HG03097 (cell line): Measurements from ENCODE around the gene INO80E.

ENCODE experiments used
- ATAC-seq: cut with Tn5 transposase; IDR thresholded peaks from one replicate; pipeline ENCODE4 v1.9.1; 2021; ENCODE audit not compliant: unreplicated experiment, low FRiP score

Gene INO80E

DNA sequence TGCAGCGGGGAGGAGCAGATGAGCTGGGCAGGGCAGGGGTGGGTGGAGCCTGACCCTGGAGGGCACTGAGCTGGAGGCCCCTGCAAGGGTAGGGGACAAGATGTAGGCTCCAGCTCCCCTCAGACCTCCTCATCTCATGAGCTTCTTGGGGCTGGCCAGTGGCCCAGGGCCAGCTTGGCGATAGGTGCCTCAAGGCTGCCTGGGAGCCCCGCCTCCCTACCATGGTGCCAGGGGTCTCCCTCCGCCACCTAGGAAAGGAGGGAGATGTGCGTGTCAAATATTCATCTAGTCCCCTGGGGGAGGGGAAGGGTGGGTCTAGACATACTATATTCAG is 4.5 kb upstream of the INO80E start:
- no peak for ATAC-seq

DNA sequence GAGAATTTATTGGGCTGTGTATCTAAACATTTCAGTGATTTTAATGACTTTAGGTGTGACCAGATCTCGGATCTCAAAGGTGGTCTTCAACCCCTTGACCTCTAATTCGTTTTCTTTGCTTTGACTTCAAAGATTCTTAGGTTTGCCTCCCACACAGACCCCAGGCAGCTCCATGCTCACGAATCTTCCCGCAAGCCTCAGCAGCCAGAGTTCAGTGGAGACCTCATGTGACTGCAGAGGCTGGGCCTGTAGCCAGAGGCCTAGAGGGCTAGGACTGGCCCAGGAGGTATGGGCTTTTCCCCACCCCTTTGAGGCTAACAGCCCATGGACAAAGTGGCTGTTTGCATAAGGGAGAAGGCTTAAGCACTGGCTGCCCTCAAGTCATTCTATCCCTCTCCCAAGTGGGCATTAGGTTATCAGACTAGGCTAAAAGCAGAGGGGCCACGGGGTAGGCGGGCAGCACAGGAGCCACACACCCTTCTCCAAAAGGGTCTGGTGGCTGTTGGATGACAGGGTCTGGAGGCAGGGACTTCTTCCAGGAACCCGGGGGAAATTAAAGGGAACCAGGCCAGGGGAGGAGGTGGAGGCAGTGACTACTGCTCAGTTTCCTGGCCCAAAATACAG is 3.6 kb upstream of the INO80E start:
- ATAC-seq = no peak

DNA sequence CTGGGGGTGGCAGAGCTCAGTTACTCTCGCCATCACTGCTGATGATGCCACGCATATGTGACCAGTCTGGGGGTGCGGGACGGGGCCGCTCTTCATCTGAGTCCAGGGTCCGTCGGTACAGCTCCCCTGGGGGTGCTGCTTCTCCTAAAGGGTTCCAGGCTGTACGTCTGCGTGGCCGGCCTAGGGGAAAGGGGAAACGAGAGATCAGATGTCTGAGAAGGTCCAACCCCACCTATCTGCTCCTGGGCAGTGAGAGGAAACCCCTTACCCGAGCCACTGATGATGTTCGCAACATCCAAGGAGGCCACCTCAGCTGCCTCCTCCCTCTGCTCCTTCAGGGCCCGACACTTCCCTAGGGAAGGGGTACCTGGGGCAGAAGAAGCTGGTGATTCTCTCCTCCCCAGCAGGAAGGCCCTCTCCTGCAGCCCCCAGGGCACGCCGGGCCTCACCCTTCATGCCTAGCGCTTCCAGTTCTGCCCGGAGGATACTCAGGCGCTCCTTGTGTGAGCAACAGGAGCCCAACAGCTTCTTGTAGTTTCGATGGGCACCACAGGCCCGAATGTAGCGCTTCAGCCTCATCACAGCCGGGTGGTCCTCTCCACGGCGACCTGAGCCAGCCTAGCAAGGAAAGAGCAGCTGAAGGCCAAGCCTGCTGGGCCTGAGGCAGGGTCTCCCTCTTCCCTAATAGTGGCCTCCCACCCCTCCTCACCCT is 2.7 kb upstream of the INO80E start:
- ATAC-seq = no peak

DNA sequence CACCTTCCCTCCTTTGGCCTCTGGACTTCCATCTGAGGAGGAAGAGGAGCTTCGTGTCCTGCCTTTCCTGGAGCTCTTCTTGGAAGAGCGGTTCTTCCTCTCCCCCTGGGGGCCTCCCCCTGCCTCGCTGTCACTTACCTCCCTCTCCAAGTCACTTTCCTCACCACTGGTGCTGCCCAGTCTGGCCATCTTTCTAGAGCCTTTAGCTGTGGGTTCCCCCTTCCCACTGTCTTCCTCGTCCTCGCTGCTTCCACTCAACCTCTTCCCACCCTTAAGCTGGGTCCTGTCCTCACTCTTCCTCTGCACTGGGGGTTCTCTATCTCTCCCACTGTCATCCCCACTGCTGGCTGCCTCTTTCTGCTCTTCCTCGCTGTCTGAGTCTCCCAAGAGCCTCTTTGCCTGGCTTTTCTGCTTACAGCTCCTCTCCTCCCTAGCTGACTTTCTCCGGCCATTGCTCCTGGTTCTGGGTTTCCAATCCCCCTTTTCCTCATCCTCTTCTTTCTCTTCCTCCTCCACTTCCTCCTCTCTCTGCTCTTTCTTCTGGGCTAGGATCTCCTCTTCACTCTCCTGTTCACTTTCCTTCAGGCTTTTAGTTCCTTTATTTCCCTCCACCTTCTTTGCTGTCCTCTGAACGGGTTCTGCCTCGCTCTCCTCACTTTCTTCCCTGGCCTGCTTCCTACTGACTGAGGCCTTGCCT is 2.0 kb upstream of the INO80E start:
- ATAC-seq = no peak

DNA sequence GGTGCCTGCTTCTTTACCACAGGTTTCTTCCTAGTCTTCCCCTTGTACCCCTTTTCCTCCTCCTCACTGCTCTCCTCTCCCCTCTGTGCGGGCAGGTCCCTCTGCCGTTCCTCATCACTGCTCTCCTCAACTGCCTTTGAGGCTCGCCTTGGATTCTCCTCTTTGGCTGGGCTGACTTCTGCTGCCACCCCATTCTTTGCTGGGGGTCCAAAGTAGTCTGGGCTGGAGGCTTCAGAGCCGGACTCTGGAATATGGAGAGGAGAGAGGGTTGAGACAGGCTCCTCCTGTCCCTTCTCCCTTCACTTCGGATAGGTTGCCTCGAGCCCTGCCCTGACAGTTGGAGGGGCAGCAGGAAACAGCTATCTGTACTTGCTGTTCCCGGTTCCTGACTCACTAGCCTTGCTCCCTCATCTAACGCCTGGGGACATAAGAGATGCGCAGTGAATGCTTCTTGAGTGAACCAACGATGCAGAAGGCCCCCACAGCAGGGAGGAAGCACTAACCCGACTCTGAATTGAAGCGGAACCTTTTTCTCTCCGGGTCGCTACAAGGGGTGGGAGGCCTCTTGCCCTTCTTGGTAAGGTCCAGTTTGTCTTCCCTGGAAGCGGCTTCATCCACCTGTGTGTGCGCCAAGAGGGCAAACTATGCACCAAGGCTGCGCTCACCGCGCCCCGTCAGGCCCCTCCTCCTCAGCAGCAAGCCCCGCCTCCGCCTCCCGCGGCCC is 1.3 kb upstream of the INO80E start:
- no peak for ATAC-seq

DNA sequence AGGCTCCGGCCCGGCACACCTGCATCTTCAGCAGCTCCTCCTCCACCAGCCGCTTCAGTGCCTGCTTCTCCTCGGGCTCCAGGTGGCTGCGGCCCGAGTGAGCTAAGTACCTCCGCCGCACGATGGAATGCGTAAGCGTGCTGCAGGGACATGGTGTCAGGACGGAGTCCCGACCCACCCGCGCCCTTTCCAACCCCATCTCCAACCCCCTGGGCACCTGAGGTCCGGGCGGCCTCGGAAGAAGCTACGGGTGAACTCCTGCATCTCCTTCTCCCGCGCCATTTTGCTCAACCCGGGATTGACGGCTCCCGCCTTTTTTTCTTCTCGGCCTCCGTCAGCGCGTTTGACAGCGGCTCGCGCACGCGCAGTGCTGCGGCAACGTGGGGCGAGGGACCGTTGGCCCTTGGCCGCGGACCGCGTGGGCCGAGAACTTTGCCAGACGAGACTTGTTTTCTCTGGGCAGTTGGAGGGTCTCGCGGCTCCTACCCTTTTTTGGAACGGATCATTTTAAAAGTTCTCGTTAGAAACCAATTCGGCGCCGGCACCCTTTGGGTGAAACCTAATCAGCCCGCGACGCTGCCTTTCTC is 624 bp upstream of the INO80E start, which contains the start of gene HIRIP3:
Gene HIRIP3 (minus strand): TSS at position 294 of the 587 bp plus-strand sequence. CDS start 12 bp downstream, at position 282.
- ATAC-seq = no peak

DNA sequence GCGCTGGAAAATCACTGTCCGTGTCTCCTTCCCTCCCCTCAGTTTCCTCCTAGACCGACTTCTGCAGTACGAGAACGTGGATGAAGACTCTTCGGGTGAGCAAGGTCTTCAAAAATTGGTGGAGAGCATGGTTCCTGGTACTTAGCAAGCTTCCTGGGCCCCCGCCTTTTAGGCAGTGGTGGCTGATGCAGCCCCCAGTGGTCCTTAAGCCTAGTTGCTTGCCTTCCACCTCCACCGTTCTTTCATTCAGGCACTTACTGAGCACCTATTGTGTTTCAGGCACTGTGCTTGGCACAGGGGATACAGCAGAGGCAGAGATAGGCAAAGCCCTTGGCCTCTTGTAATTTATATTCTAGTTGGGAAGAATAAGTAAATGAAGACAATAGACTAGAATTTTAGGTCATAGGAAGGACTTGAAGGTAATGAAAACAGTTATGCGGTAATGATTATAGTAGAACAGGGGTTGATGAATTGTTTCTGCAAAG is 767 bp downstream of the INO80E start:
- ATAC-seq = no peak

DNA sequence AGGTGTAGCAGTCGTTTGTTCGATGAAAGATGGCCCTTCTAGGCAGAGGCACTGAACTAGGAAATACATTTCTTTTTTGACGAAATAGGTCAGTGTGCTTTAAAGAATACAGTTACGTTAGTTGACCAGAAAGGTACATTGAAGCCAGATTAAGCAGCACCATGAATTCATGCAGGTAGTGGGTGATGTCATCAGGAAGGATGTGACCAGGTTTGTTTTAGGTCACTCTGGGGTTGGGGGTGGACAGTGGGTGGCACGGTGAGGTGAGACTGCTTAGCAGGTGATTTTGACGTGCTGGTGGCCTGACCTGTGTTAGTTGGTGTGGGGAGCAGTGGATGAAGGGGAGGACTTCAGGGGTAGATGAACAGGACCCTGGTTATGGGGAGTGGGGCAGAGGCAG is 3.6 kb downstream of the INO80E start:
- no peak for ATAC-seq

DNA sequence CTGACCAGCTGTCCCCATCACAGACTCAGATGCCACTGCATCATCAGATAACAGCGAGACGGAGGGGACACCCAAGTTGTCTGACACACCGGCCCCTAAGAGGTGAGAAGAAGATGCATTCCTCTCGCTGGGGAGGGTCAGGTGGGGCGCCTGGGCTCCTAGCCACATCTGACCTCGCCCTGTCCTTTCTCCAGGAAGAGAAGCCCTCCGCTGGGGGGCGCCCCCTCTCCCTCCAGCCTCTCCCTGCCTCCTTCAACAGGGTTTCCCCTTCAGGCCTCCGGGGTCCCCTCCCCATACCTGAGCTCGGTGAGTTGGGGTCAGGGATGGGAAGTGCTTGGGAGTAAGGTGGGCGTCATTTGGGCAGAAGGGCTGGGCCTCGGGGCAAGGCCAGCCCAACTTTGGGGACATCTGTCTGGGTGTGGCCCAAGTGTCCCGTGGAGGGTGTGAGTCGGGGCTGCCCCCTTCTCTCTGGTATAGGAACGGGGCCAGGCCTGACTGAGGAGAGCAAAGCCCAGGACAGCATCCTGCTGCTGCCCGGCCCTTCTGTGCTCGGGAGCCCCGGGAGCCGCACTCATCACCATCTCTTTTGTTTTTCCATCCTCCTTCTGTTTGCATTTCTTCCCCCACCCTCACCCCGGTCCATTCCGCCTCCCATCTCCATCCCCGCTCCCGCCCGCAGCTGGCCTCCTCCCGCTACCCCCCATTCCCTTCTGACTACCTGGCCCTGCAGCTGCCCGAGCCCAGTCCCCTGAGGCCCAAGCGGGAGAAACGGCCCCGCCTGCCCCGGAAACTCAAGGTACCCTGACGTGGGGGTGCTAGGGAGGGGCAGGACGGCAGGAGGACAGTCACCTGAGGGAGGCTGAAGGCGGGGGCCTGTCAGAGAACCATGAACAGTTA is 4.9 kb downstream of the INO80E start:
- ATAC-seq = no peak

DNA sequence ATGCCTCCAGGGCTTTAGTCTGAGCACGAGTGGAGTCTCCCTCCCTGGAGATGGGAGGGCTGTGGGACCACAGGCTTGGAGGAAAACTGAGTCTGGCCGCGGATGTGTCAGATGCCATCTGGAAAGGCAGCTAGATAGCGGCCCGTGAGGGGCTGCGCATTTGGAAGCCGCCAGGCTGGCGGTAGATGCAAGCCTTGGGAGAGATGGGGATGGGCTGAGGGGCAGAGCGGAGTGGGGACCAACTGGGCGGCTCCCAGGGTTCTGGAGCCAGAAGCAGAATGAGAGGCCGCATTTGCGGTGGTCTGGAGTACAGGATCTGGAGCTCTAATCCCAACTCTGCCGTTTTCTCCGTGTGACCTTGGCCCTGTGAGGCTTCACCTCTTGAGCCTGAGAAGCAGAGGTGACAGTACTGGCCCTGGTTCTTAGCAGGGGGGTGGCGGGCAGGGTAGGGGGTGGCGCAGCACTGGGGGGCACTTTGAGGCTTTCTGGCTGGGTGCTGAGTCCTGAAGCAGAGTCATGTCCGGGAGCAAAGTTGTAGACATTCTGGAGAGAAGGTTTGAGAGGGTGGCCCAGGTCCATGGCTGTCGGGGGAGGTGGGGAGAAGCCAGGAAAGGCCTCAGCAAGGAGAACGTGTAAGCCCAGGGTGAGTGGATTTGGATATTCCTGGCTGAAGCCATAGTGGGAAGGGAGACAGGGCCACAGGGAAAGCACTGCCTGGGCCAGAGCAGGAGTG is 6.7 kb downstream of the INO80E start:
- no peak for ATAC-seq

DNA sequence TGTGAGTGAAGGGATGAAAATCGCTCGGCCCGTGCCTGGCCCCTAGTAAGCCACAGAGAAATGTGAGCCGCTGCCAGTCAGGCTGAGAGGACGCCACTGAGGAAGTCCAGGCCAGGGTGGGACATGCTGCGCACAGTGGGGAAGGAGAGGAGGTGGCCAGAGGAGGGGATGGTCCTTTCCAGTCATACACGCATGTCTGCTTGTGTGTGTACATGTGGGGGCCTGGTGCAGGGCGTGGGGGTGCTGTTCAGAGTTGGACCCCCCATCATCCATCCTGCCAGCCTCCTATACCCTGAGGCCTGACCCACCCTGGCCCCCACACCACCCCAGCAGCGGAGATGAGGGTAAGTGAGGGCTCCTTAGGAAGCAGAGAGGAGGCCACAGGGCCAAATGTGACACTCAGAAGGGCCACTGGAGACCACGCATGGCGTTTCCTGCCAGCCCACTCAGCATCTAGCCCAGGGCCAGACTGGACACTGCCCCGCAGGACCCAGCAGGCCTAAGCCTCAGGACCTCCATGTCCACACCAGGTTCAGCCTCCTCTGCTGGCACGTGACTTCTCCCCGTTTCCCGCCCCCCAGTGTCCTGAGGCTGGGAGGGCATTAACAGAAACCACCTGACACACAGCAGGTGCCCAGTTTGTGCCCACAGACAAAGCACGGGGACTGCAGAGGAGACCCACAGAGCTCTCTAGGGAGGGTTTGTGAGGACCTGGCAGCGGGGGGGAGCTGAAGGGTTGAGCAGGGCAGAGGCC is 7.8 kb downstream of the INO80E start:
- ATAC-seq = no peak

DNA sequence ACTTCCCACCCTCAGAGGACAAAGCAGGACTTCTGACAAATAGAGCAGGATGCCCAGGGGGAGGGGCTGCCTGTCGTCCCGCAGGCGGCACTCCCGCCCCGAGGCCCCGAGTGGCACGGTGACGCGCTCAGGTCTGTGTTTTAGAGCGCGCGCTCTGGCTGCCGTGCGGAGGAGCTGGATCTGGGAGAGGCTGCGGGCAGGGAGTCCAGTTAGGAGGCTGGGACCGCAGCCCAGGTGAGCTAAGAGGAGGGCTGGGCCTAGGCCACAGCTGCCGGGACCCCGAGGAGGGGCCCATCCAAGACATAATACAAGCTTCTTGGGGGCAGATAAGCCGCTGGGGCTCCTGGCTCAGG is 8.4 kb downstream of the INO80E start:
- ATAC-seq = no peak

DNA sequence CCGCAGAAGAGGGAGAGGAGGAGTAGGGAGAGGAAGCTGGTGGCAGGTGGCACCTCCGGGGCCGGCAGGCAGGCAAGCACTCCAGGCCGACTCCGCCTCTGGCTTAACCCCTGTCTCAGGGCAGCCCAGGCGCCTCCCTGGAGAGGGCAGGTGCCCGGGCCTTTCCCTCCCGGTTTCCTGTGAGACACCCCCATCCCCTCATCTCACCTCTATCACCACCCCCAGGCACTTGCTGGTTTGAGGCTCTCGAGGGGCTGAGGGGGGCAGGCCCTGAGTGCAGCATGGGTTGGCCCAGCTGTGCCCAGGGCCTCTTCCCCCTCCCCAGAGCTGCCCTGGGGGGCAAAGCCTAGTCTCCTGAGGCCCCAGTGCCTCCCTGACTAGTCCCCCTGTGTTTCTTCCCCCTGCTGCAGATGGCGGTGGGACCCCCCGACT is 8.8 kb downstream of the INO80E start:
- ATAC-seq = no peak

DNA sequence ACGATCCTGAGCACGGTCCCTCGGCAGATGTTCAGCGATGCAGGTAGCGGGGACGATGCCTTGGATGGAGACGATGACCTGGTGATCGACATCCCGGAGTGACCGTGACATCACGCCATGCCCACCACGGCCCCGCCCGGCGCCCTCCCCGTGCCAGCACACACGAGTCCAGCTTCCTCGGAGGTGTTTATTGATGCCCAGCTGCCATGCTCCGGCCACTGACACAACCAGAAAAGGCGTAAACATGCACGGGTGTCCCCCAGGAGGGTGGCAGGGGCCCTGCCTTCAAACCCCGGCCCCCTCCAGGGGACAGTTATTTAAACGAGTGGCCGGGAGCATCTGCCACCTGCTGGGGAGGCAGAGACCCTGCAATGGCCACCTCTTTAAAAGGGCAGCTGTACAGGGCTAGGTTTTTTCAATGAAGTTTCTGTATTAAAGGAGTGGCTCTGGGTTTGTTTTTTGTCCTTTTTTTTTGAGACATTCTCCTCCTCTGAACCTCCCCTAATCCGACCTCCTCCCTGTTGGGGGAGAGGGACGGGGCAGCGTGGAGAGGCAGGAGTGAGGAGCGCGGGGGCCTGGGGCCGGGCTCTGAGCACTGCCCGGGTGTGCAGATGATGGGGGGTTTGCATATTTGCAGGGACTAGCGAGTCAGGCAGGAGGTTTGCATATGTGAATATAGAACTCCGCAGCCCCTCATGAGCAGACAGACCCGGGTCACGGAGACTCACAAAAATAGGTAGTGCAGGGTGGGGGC is 9.5 kb downstream of the INO80E start:
- no peak for ATAC-seq

DNA sequence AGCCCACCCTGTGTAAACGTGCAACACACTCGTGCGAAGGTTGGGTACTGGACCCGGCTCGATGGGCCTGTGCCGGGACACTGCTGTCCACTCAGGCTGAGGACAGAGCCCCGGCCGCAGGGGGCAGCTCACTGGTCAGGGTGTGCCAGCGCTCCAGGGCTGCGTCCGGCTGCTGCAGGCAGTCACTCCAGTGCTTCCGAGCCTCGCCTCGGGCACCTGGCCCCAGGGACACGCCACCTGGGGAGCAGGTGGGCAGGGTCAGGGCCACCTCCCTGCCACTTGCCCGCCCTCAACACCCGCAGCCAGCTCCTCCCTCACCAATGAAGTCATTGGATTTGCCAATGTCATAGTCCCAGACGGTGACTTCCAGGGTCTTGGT is 10.0 kb downstream of the INO80E start:
- ATAC-seq = no peak

DNA sequence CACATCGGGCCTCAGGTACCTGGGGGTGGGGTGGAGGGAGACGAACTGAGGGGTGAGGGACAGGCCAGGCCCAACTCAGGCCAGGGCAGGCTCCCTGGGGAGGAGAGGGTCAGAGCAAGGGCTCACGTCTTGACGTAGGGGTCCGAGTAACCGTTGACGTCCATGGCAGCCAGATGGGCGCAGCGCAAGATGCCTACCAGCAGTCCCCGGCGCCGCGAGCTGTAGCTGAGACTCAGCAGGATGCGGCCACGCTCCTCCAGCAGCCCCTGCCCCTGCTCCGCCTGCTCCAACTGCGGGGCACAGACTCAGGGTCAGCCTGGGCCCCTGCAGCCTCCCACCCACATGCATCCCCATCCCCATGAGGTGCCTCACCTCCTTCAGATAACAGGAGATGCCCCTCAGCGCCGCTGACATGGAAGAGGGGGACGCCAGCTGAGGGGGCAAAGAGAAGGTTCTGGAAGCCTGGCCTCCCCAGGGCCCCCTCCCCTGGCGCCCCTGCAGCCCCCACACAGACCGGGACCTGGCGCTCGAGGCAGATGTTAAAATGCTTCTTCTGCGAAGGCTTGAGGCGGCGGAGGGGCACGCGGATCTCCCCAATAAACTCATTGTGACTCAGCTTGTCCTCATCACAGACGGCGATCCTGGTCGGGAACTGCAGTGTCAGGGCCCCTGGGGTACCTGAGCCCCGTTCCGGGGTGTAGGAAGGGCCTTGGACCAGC is 10.8 kb downstream of the INO80E start:
- no peak for ATAC-seq

DNA sequence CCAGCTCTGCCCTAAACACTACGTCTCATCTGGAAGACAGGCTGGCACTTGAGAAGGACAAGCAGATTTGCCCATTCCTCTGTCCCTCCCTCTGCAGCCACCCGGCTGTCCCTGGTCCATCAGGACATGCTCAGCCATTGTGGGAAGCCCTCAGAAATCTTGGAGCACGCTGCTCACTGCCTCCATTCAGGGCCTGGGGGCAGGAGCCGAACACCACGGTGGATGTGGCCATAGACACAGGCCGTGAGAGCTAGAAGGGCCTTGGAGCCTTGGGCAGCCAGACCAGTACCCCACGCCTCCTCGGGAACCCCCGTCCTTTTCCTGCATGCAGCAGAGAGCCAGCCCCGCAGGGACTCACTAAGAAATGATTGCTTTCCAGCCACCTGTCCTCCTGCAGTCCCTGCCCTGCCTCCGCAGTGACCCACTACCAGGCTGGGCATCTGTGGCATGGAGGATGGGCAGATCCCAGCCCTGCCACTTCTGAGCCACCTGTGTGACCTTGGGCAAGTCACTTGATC is 11.4 kb downstream of the INO80E start:
- ATAC-seq = no peak
